Thyroid gland (tissue), 4 donors: ENCODE results near the gene CRACR2B.

Experiments used
- CTCF ChIP-seq, 6 experiments: fragments of 200-600 bp in 3 of 6; fragments of 450-650 bp in 3 of 6; sonication (generic) in 3 of 6; IDR thresholded peaks; one replicate each; pipeline ENCODE4 v1.5.1; 2016 to 2019; ENCODE audit warnings: antibody characterized with exemption in 6 of 6, mild to moderate bottlenecking in 2 of 6, inconsistent platforms in 1 of 6, moderate library complexity in 1 of 6
- POLR2A ChIP-seq, 2 donors: fragments of 450-650 bp; IDR thresholded peaks; one replicate each; pipeline ENCODE4 v1.6.1; 2017; ENCODE audit warnings: antibody characterized with exemption in 2 of 2, mild to moderate bottlenecking in 2 of 2, moderate library complexity in 1 of 2

GRCh38 chr11:863910-864827 lies 36.5 kb downstream of the CRACR2B start:
- TF ChIP-seq CTCF (IDR thresholded peaks at IDR 0.05) (no peak), POLR2A (IDR thresholded peaks at IDR 0.05) (no peak)
